SJCRH30 (cell line): ENCODE measurements around the gene CTSZ. TPM values are rescaled to one million over a fixed set of nuclear protein-coding genes. Genes with fewer than 3 reads are reported as not detected.
"Not testable (repeated sequence)": the region's sequence is repeated elsewhere in the genome, so short reads cannot be mapped to it uniquely, and the experiment has no call there.

Experiments used
- DNase-seq, 2 experiments: peaks; one replicate each; pipeline ENCODE4 v3.0.0-alpha.2; 2015 to 2020
- H3K27ac ChIP-seq: fragments of 250-450 bp; sonication (Bioruptor Pico); 2 replicates; pipeline ENCODE4 v1.5.1; 2020; ENCODE audit warnings: mild to moderate bottlenecking, moderate library complexity
- H3K27me3 ChIP-seq: fragments of 250-450 bp; sonication (Bioruptor Pico); 2 replicates; pipeline ENCODE4 v1.5.1; 2020; ENCODE audit warnings: mild to moderate bottlenecking, moderate library complexity
- H3K36me3 ChIP-seq: fragments of 250-450 bp; sonication (Bioruptor Pico); 2 replicates; pipeline ENCODE4 v1.5.1; 2020; ENCODE audit warnings: mild to moderate bottlenecking, moderate library complexity
- H3K4me1 ChIP-seq: fragments of 250-450 bp; sonication (Bioruptor Pico); 2 replicates; pipeline ENCODE4 v1.5.1; 2020; ENCODE audit warnings: mild to moderate bottlenecking, moderate library complexity
- H3K4me3 ChIP-seq: fragments of 250-450 bp; sonication (Bioruptor Pico); 2 replicates; pipeline ENCODE4 v1.5.1; 2020; ENCODE audit warnings: mild to moderate bottlenecking, moderate library complexity
- H3K9me3 ChIP-seq: fragments of 250-450 bp; sonication (Bioruptor Pico); replicated peaks from 2 replicates; pipeline ENCODE4 v1.5.1; 2020; ENCODE audit warnings: mild to moderate bottlenecking, moderate library complexity
- total RNA-seq: library from RNA; depleted of rRNA; stranded (reverse); fragments of >200 nt; shearing (Covaris generic); gene quantifications from 2 replicates; pipeline ENCODE4 v1.2.3, GENCODE V29; 2014

The CTSZ gene
- total RNA-seq, 1 experiment from 2014 or later, result not detected

DNA sequence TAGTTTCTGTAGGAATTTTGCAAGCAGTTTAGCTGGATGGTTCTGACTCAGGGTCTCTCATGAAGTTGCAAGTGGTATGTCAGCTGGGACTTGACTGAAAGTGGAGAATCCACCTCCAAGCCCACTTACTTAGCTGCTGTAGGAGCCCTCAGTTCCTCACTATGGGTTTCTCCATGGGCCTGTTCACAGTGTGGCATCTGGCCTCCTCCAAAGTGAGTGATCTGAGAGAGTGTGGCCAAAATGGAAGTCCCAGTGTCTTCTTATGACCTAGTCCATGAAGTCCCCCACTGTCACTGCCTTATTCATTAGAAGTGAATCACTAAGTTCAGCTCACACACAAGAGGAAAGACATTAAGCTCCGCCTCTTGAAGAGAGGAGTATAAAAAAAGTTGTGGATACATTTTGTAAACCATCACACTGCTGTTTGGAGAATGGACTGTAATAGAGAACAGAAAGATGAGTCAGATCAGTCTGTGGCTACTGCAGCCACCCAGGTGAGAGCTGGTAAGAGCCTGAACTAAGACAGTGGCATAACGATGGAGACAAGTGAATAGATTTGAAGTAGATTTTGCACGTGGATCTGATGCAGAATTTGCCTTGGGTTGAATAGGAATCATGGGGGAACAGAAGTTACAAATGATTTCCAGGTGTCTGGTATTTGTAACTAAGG, 30.9 kb downstream of the CTSZ start:
- no peak for DNase-seq
- H3K36me3 ChIP-seq, result no peaks in the 10 kb centered on the region
- no peaks in the 10 kb centered on the region for H3K4me1 ChIP-seq
- H3K27me3 ChIP-seq, result no peaks in the 10 kb centered on the region
- H3K27ac ChIP-seq, result no peak overlapping the region
- peaks cover 14% of the 10 kb centered on the region for H3K9me3 ChIP-seq
- no peak overlapping the region for H3K4me3 ChIP-seq

DNA sequence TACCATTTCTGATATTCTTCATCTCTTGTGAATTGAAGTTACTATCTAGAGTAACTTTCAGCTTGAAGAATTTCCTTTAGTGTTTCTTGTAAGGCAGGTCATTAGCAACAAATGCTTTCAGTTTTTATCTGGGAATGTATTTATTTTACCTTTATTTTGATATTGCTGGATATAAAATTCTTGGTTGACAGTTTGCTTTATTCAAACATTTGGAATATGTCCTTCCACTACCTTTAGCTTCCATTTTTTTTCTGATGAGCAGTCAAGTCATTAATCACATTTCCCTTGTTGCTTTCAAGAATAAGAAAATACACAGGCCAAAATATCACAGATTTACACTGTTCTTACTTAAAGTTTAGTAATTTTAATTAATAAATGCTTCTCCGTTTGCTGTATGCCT, 31.7 kb downstream of the CTSZ start:
- Histone ChIP-seq H3K9me3 (peaks cover 14% of the 10 kb centered on the region), H3K27me3 (no peaks in the 10 kb centered on the region), H3K27ac (no peak overlapping the region), H3K4me3 (no peak overlapping the region), H3K36me3 (no peaks in the 10 kb centered on the region), H3K4me1 (no peaks in the 10 kb centered on the region)
- DNase-seq, result no peak

DNA sequence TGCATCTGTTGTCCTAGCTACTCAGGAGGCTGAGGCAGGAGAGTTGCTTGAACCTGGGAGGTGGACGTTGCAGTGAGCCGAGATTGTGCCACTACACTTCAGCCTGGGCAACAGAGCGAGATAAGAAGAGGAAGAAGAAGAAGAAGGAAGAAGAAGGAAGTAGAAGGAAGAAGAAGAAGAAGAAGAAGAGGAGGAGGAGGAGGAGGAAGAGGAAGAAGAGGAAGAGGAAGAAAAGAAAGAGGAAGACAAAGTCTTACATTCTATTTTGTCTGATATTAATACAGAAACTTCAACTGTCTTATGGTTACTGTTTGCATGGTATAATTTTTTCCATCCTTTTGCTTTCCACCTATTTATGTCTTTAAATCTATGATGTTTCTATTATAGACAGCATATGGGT, 33.2 kb downstream of the CTSZ start:
- H3K27ac ChIP-seq, result no peak overlapping the region
- peaks cover 14% of the 10 kb centered on the region for H3K9me3 ChIP-seq
- DNase-seq, result no peak
- H3K4me1 ChIP-seq, result no peaks in the 10 kb centered on the region
- no peaks in the 10 kb centered on the region for H3K27me3 ChIP-seq
- no peak overlapping the region for H3K4me3 ChIP-seq
- no peaks in the 10 kb centered on the region for H3K36me3 ChIP-seq

DNA sequence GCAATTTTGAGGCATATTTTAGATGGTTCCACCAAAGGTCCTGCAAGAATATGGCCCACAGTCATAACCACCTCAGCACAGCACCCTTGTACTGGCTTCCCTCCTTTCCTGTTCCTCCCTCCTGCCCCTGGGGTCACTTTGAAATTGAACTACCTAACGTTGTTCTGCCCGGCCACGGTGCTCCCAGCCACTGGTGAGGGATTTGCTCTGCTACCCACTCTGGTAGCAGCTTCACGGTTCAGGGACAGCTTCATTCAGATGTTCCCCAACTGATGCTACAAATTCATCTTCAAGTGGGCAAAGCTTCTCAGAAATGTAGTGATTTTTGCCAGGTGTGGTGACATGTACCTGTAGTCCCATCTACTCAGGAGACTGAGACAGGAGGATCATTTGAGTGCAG, 33.9 kb downstream of the CTSZ start:
- Histone ChIP-seq H3K4me1 (no peaks in the 10 kb centered on the region), H3K36me3 (no peaks in the 10 kb centered on the region), H3K27ac (no peak overlapping the region), H3K27me3 (no peaks in the 10 kb centered on the region), H3K4me3 (no peak overlapping the region), H3K9me3 (peaks cover 18% of the 10 kb centered on the region)
- DNase-seq, result no peak

DNA sequence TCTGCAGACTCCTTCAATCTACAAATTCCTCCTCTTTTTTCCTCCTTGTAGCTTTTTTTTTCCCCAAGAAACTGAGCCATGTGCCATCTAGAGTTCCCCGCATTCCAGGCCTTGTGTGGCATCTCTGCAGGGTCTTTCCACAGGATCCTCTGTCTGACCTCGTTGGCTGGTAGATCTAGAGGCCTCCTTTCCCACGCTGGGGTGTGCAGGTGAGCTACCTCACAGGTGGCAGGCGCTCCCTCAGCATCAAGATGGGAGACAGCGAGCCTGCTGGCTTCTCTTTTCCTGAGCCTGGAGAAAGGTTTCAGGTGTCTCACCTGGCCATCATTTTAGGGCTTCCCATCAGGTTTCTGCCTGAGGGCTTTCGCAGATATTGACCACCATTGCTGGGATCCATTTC, 35.6 kb downstream of the CTSZ start:
- peaks cover 18% of the 10 kb centered on the region for H3K9me3 ChIP-seq
- DNase-seq, result no peak
- H3K27ac ChIP-seq, result no peak overlapping the region

DNA sequence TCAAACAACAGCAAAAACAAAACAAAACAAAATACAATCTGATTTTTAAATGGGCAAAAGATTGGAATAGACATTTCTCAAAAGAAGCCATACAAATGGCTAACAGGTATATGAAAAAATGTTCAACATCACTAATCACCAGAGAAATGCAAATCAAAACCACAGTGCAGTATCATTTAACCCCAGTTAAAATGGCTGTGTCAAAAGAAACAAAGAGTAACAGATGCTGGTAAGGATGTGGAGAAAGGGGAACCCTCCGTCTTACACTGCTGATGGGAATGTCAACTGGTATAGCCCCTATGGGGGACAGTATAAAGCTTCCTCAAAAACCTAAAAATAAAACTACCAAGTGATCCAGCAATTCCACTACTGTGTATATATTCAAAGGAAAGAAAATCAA, 36.9 kb downstream of the CTSZ start:
- Histone ChIP-seq H3K4me1 (no peaks in the 10 kb centered on the region), H3K27me3 (no peaks in the 10 kb centered on the region), H3K4me3 (no peak overlapping the region), H3K36me3 (no peaks in the 10 kb centered on the region), H3K27ac (no peak overlapping the region), H3K9me3 (peaks cover 6% of the 10 kb centered on the region)
- no peak for DNase-seq

More for the DNA sequence above, 35.6 kb downstream of the CTSZ start:
- no peaks in the 10 kb centered on the region for H3K36me3 ChIP-seq
- H3K27me3 ChIP-seq, result no peaks in the 10 kb centered on the region
- no peak overlapping the region for H3K4me3 ChIP-seq
- no peaks in the 10 kb centered on the region for H3K4me1 ChIP-seq

DNA sequence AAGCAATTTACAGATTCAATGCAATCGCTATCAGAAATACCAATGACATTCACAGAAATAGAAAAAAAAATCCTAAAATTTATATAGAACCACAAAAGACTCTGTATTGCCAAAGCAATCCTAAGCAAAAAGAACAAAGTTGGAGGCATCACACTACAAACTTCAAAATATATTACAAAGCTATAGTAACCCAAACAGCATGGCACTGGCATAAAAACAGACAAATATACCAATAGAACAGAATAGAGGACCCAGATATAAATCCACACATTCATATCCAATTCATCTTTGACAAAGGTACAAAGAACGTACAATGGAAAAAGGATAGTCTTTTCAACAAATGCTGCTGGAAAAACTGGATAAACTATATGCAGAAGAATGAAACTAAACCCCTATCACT, 37.6 kb downstream of the CTSZ start:
- no peak for DNase-seq
- Histone ChIP-seq H3K4me1 (no peaks in the 10 kb centered on the region), H3K9me3 (peaks cover 4% of the 10 kb centered on the region; the same call in 1 of the 2 replicates), H3K4me3 (no peak overlapping the region), H3K27me3 (no peaks in the 10 kb centered on the region), H3K36me3 (no peaks in the 10 kb centered on the region), H3K27ac (no peak overlapping the region)

DNA sequence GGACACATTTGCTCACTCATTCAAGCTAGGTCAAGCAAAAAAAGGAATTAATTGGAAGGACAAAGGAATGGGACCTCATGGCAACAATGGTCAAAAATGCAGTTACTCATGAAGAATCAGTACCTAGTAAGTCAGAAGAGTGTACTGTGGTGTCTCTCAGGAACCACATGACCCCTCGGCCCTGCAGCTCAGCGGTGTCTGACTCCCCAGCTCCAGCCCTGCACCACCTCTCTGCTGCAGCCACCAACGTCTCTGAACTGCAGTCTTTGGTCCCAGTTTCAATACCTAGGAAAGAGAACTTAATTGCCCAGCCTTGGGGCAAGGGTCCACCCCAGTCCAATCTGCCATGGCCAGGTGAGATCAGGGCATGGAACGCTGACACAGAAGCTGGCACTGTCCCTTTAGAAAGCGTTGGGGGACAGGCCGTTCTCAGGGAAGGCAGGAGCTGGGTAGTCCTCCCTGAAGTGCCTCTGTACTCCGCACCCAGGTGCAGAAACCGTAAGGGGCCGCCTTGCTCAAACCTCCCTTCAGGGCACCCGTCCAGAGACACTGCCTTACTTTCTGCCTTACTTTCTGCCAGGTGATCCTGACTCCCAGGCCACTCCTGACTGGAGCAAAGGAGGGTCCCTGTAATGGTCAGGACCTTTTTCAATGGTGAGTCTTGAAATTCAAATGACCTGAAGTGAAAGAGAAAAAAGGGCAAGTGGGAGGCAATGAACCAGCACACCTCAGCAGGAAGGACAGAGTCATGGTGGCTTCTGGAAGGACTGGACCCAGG, 39.2 kb downstream of the CTSZ start:
- Histone ChIP-seq H3K4me1 (no peaks in the 10 kb centered on the region), H3K9me3 (peaks cover 4% of the 10 kb centered on the region; the same call in 1 of the 2 replicates), H3K27ac (no peak overlapping the region), H3K27me3 (no peaks in the 10 kb centered on the region), H3K36me3 (no peaks in the 10 kb centered on the region), H3K4me3 (no peak overlapping the region)
- no peak for DNase-seq

DNA sequence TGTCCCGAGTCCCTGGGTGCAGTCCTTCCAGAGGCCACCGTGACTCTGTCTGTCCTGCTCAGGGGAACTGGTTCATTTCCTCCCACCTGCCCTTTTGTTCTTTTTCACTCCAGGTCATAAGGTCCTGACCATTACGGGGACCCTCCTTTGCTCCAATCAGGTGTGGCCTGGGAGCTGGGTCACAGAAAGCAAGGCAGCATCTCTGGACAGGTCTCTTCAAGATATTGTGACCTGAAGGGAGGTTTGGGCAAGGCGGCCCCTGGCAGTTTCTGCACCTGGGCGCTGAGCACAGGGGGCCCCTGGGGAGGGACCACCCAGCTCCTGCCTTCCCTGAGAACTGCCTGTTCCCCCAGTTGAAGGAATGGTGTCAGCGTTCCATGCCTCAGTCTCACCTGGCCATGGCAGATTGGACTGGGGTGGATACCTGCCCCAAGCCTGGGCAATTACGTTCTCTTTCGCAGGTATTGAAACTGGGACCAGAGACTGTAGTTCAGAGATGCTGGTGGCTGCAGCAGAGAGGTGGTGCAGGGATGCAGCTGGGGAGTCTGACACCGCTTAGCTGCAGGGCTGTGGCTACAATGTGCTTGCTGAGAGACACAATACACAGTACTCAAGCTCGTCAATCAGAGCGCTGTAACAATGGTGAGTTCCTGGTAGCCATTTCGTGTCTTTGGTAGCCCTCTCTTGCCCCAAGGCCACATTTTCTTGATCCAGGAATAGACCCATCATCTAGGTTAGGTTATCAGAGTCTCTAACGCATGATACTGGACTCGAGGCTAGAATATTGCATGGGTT, 41.6 kb downstream of the CTSZ start:
- DNase-seq, result no peak
- no peaks in the 10 kb centered on the region for H3K36me3 ChIP-seq
- no peaks in the 10 kb centered on the region for H3K4me1 ChIP-seq
- peaks cover 7% of the 10 kb centered on the region; the same call in 1 of the 2 replicates for H3K9me3 ChIP-seq
- H3K27me3 ChIP-seq, result 0 out of 2 replicates have a peak, but pooled peaks cover 5% of the 10 kb centered on the region
- H3K27ac ChIP-seq, result no peak overlapping the region
- no peak overlapping the region for H3K4me3 ChIP-seq

DNA sequence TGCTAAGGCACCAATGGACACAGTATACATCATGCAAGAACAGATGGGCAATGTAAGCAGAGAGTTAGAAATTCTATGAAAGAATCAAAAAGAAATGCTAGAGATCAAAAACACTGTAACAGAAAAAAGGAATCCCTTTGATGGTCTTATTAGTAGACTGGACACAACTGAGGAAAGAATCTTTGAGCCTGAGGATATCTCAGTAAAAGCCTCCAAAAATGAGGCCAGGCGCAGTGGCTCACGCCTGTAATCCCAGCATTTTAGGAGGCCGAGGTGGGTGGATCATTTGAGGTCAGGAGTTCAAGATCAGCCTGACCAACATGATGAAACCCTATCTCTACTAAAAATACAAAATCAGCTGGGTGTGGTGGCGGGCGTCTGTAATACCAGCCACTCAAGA, 43.1 kb downstream of the CTSZ start:
- not testable (repeated sequence) for H3K27me3 ChIP-seq, H3K4me1 ChIP-seq, DNase-seq, H3K9me3 ChIP-seq, H3K4me3 ChIP-seq, H3K36me3 ChIP-seq, H3K27ac ChIP-seq

DNA sequence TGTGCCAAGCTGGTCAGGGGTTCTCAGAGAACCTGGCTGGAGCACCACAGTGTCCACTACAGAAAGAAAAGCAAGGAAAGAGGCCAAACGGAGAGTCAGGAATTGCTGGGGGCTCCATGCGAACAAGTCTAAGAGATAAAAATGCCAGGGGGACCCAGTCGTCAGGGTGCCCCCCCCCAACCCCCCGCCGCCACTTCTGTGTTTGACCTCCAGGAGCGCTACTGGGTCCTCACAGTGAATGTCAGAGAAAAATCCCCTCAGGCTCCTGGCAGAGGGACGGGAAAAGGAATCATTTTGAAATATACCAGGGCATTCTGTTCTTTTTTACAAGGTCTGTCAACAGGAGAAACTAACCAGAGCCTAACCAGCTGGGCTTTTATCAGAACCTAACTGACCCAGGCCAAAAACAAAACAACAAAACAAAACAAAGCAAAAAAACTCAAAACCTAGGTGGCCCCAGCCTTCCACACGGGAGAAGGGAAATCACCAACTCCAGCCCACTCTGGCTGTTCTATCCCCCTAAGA, 43.9 kb downstream of the CTSZ start:
- Histone ChIP-seq H3K36me3 (no peaks in the 10 kb centered on the region), H3K27ac (no peak overlapping the region), H3K4me1 (no peaks in the 10 kb centered on the region), H3K9me3 (0 out of 2 replicates have a peak, but pooled peaks cover 4% of the 10 kb centered on the region), H3K27me3 (0 out of 2 replicates have a peak, but pooled peaks cover 5% of the 10 kb centered on the region), H3K4me3 (no peak overlapping the region)
- no peak for DNase-seq

DNA sequence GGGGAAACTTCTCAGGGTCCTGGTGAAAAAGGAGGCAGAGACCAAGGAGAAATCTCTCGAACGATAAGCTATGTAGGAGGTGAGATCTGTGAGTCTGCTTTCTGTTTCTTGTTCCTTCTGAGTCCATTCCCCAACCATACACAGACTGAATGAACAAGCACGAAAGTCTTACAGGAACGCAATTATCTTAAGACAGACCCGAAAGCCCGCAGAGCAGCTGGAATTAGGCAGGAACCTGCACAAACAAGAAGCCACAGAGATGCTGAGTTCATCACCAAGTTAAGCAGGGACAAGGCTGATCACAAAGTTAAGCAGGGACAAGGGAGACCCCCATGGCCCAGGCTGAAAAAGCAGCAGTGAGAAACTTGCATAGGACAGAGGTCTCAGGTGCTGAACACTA, 47.4 kb downstream of the CTSZ start:
- DNase-seq, result no peak
- Histone ChIP-seq H3K36me3 (no peaks in the 10 kb centered on the region), H3K4me1 (no peaks in the 10 kb centered on the region), H3K4me3 (no peak overlapping the region), H3K27me3 (0 out of 2 replicates have a peak, but pooled peaks cover 5% of the 10 kb centered on the region), H3K27ac (no peak overlapping the region), H3K9me3 (peaks cover 4% of the 10 kb centered on the region; the same call in 1 of the 2 replicates)

DNA sequence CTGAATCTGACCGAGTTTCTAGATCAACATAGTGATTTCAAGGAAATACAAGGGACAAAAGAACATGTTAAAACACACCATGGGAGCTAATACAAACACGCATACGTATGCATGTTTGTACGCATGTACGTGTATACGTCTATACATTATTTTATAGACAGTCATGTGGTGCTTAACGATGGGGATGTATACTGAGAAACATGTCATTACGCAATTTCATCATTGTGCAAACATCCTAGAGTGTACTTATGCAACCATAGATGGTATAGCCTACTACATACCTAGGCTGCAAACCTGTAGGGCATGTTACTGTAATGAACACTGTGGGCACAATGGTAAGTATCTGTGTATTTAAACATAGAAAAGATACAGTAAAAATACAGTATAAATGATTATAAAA, 51.0 kb downstream of the CTSZ start:
- no peak overlapping the region for H3K27ac ChIP-seq
- H3K27me3 ChIP-seq, result no peaks in the 10 kb centered on the region
- no peaks in the 10 kb centered on the region for H3K4me1 ChIP-seq
- H3K36me3 ChIP-seq, result no peaks in the 10 kb centered on the region
- peaks cover 2% of the 10 kb centered on the region; the same call in 1 of the 2 replicates for H3K9me3 ChIP-seq
- DNase-seq, result no peak
- no peak overlapping the region for H3K4me3 ChIP-seq

DNA sequence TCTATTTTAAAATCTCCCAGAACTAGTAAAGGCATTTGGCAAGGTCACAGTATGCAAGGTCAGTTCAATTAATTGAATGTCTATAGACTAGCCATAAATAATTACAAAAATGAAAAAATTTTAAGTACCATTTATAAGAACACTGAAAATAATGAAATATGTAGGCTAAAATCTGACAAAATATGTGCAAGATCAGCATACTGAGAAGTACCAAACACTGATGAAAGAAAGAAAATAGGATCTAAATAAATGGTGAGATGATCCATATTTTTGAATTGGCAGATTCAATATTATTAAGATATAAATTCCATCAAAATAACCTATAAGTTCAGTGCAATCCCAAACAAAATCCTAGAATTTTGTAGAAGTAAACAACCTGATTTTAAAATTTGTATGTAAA, 54.0 kb downstream of the CTSZ start:
- no peak overlapping the region for H3K4me3 ChIP-seq
- DNase-seq, result no peak
- peaks cover 3% of the 10 kb centered on the region for H3K4me1 ChIP-seq
- no peaks in the 10 kb centered on the region for H3K36me3 ChIP-seq
- no peak overlapping the region for H3K27ac ChIP-seq
- H3K27me3 ChIP-seq, result no peaks in the 10 kb centered on the region
- peaks cover 5% of the 10 kb centered on the region; the same call in 1 of the 2 replicates for H3K9me3 ChIP-seq

DNA sequence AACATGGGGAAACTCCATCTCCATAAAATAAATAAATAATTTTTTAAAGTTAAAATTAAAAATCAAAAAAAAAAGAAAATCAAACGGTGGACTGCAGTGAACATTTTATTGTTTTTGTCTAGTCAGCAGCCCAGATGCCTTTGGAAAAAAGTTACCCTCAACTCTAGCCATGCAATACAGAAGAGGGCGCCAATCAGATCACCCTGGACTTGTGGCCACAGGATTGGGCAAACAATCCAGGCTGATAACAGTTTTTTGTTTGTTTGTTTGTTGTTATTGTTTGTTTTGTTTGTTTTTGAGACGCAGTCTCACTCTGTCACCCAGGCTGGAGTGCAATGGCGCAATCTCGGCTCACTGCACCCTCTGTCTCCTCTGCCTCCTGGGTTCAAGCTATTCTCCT, 56.5 kb downstream of the CTSZ start:
- Histone ChIP-seq H3K27ac (no peak overlapping the region), H3K27me3 (no peaks in the 10 kb centered on the region), H3K36me3 (no peaks in the 10 kb centered on the region), H3K4me3 (no peak overlapping the region), H3K9me3 (0 out of 2 replicates have a peak, but pooled peaks cover 5% of the 10 kb centered on the region), H3K4me1 (peaks cover 3% of the 10 kb centered on the region)
- no peak for DNase-seq
